ENCODE data around the gene ZNF75A. TPM values are rescaled to one million over a fixed set of nuclear protein-coding genes. Genes with fewer than 3 reads are reported as not detected.
"Not testable (repeated sequence)": the region's sequence is repeated elsewhere in the genome, so short reads cannot be mapped to it uniquely, and the experiment has no call there.

Gene ZNF75A
- total RNA-seq, 1 donor from 2014 or later, result 24.6 TPM

- Histone ChIP-seq H3K27ac (no peak overlapping the region), H3K4me3 (no peak overlapping the region), H3K27me3 (no peaks in the 10 kb centered on the region), H3K4me1 (peaks cover 18% of the 10 kb centered on the region), H3K36me3 (peaks cover 0 to 9% of the 10 kb centered on the region in 2 donors), H3K9me3 (no peaks in the 10 kb centered on the region)
- no peak for DNase-seq (ENCODE audit: extremely low spot score in 2 of 2)
- TF ChIP-seq POLR2A (IDR thresholded peaks at IDR 0.05), result no peak
- TF ChIP-seq CTCF (IDR thresholded peaks at IDR 0.05), result no peak
- TF ChIP-seq POLR2AphosphoS5 (IDR thresholded peaks at IDR 0.05; ENCODE audit: insufficient read depth in 1 of 2, low read depth in 1 of 2), result no peak
- intact Hi-C loops (cut with DNase I), result no loop called here
These were observed 42.8 kb upstream of the ZNF75A start for GRCh38 chr16:3262517-3262916.

GRCh38 chr16:3264137-3265036 is 40.9 kb upstream of the ZNF75A start:
- Histone ChIP-seq H3K9me3 (no peaks in the 10 kb centered on the region), H3K36me3 (peaks cover 0 to 9% of the 10 kb centered on the region in 2 donors), H3K27me3 (no peaks in the 10 kb centered on the region), H3K4me3 (peak overlapping the region; percentile 59 to 94), H3K4me1 (peaks cover 18% of the 10 kb centered on the region), H3K27ac (peak overlapping the region; percentile 99)
- intact Hi-C loops (cut with DNase I), result loop anchor here (2.0 kb wide), 1 partner anchor 18 kb away; the partner anchor contains the start of gene ZNF263
- DNase-seq (ENCODE audit: extremely low spot score in 2 of 2), result peak in 1 of 2 donors; percentile 96
- peak; percentile 81 to 96 for TF ChIP-seq POLR2AphosphoS5 (IDR thresholded peaks at IDR 0.05; ENCODE audit: insufficient read depth in 1 of 2, low read depth in 1 of 2)
- peak in 1 of 2 donors; percentile 81 for TF ChIP-seq POLR2A (IDR thresholded peaks at IDR 0.05)
- TF ChIP-seq CTCF (IDR thresholded peaks at IDR 0.05), result no peak

- H3K4me1 ChIP-seq, result peaks cover 18% of the 10 kb centered on the region
- intact Hi-C loops (cut with DNase I), result no loop called here
- H3K36me3 ChIP-seq, result peaks cover 0 to 9% of the 10 kb centered on the region in 2 donors
- no peak overlapping the region for H3K27ac ChIP-seq
- no peak for TF ChIP-seq CTCF (IDR thresholded peaks at IDR 0.05)
- TF ChIP-seq POLR2AphosphoS5 (IDR thresholded peaks at IDR 0.05; ENCODE audit: insufficient read depth in 1 of 2, low read depth in 1 of 2), result no peak
- TF ChIP-seq POLR2A (IDR thresholded peaks at IDR 0.05), result no peak
- no peaks in the 10 kb centered on the region for H3K27me3 ChIP-seq
- H3K9me3 ChIP-seq, result no peaks in the 10 kb centered on the region
- DNase-seq (ENCODE audit: extremely low spot score in 2 of 2), result no peak
- no peak overlapping the region for H3K4me3 ChIP-seq
These were observed 38.3 kb upstream of the ZNF75A start for GRCh38 chr16:3266873-3267537.

- Histone ChIP-seq H3K27me3 (no peaks in the 10 kb centered on the region), H3K36me3 (peaks cover 0 to 9% of the 10 kb centered on the region in 2 donors), H3K27ac (no peak overlapping the region), H3K9me3 (no peaks in the 10 kb centered on the region), H3K4me3 (no peak overlapping the region), H3K4me1 (peaks cover 13% of the 10 kb centered on the region)
- intact Hi-C loops (cut with DNase I), result no loop called here
- TF ChIP-seq POLR2AphosphoS5 (IDR thresholded peaks at IDR 0.05; ENCODE audit: insufficient read depth in 1 of 2, low read depth in 1 of 2) (no peak), CTCF (IDR thresholded peaks at IDR 0.05) (no peak), POLR2A (IDR thresholded peaks at IDR 0.05) (no peak)
- DNase-seq (ENCODE audit: extremely low spot score in 2 of 2), result no peak
These were observed 37.0 kb upstream of the ZNF75A start for GRCh38 chr16:3268294-3268693.

- H3K4me3 ChIP-seq; H3K27me3 ChIP-seq; H3K36me3 ChIP-seq; DNase-seq (ENCODE audit: extremely low spot score in 2 of 2); H3K27ac ChIP-seq; H3K4me1 ChIP-seq; H3K9me3 ChIP-seq: not testable (repeated sequence)
- intact Hi-C loops (cut with DNase I), result loop anchor here (10.0 kb wide), 1 partner anchor 224 kb away; the partner anchor contains the start of gene C16orf90
These were observed 34.6 kb upstream of the ZNF75A start for GRCh38 chr16:3270718-3271117.

GRCh38 chr16:3271281-3271680 is 34.0 kb upstream of the ZNF75A start:
- not testable (repeated sequence) for H3K4me1 ChIP-seq; H3K27ac ChIP-seq; H3K4me3 ChIP-seq; H3K27me3 ChIP-seq; H3K9me3 ChIP-seq; H3K36me3 ChIP-seq; DNase-seq (ENCODE audit: extremely low spot score in 2 of 2)
- intact Hi-C loops (cut with DNase I), result loop anchor here (10.0 kb wide), 1 partner anchor 224 kb away; the partner anchor contains the start of gene C16orf90
